Measurements from ENCODE around the gene ZNF423. TPM values are rescaled to one million over a fixed set of nuclear protein-coding genes. Genes with fewer than 3 reads are reported as not detected.
"Not testable (repeated sequence)": the region's sequence is repeated elsewhere in the genome, so short reads cannot be mapped to it uniquely, and the experiment has no call there.

Gene ZNF423
- total RNA-seq, 1 donor from 2014 or later: 11.9 TPM

- H3K9me3 ChIP-seq: no peaks in the 10 kb centered on the region
- no peaks in the 10 kb centered on the region for H3K36me3 ChIP-seq
- H3K27ac ChIP-seq: no peak overlapping the region
- no peaks in the 10 kb centered on the region for H3K27me3 ChIP-seq
- H3K4me1 ChIP-seq: no peaks in the 10 kb centered on the region
- H3K4me3 ChIP-seq: no peak overlapping the region
- peak; percentile 58 for DNase-seq
- TF ChIP-seq CTCF (IDR thresholded peaks at IDR 0.05): no peak
- intact Hi-C loops (cut with DNase I): no loop called here
- ATAC-seq: no peak
Measured at GRCh38 chr16:49514073-49514980, 341.6 kb downstream of the ZNF423 start.

DNA sequence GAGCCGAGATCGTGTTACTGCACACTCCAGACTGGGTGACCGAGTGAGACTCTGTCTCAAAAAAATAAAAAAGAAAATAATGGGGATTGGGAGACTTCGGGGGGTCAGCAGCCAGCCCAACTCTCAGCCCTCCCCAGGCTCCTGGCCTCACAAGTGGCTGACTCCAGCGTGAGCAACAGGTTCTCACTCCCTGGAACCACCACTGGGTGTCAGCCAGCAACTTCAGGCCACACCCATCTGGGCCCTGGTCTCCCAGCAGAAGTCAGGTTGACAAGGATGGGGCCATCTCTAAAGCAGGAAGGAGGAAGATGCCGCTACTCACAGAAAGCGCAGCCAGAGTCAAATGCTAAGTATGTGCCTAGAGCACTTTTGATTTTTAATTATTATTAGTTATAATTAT lies 342.9 kb downstream of the ZNF423 start:
- peak; percentile 6 for DNase-seq
- ATAC-seq: no peak
- H3K36me3 ChIP-seq: no peaks in the 10 kb centered on the region
- TF ChIP-seq CTCF (IDR thresholded peaks at IDR 0.05): no peak
- H3K4me3 ChIP-seq: no peak overlapping the region
- no peaks in the 10 kb centered on the region for H3K9me3 ChIP-seq
- H3K27ac ChIP-seq: no peak overlapping the region
- no peaks in the 10 kb centered on the region for H3K4me1 ChIP-seq
- intact Hi-C loops (cut with DNase I): no loop called here
- H3K27me3 ChIP-seq: no peaks in the 10 kb centered on the region

DNA sequence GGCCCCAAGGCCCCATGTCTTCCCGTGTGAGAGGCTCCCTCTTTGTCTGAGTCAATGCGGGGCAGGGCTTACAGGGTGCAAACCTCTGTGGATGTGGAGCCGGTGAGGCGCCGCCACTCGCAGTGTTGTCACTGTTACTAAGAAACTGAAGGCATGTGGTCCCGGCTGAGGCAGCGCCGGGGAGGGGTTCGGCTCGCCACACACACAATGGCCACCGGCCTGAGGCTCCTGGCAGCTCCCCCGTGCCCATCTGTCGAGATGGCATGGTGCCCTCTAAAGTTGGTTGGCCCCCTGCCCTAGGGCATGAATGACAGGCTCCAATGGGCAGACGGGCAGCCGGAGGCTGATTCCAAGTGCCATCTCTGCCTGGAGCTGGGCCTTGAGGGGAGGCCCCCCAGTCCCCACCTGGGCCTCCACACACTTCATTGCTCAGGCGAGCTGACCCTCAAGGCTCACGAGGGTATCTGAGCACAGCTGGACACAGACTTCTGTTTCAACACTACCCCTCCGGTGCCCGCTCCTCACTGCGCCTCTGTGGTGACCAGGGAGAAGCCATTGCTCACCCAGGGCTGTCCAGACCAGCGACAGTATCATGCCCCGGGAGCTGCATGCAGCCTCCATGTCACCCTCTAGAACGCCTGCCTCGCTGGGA lies 345.1 kb downstream of the ZNF423 start:
- intact Hi-C loops (cut with DNase I): no loop called here
- Histone ChIP-seq H3K4me3 (no peak overlapping the region), H3K36me3 (no peaks in the 10 kb centered on the region), H3K27me3 (no peaks in the 10 kb centered on the region), H3K27ac (no peak overlapping the region), H3K4me1 (no peaks in the 10 kb centered on the region), H3K9me3 (no peaks in the 10 kb centered on the region)
- peak; percentile 37 for DNase-seq
- TF ChIP-seq CTCF (IDR thresholded peaks at IDR 0.05): no peak
- ATAC-seq: no peak

DNA sequence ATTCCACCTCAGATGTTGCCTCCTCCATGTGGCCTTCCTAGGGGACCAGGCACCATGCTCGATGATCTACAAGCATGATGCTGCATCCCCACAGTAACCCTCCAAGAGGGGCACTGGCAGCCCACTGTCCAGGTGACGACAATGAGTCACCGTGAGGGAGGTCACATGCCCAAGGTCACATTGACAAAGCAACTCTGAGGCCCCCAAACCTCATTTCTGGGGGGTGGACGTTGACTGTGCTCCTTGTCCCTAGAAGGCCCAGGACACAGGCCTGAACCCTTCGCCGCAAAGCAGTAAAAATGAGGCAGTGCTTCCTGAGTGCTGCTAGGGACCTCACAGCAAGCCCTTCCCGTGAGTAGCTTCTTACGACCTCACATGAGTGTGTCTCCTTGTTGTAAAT lies 345.8 kb downstream of the ZNF423 start:
- H3K9me3 ChIP-seq: no peaks in the 10 kb centered on the region
- H3K4me1 ChIP-seq: no peaks in the 10 kb centered on the region
- intact Hi-C loops (cut with DNase I): no loop called here
- H3K4me3 ChIP-seq: no peak overlapping the region
- H3K27ac ChIP-seq: no peak overlapping the region
- no peak for TF ChIP-seq CTCF (IDR thresholded peaks at IDR 0.05)
- no peaks in the 10 kb centered on the region for H3K27me3 ChIP-seq
- peak; percentile 35 for DNase-seq
- no peaks in the 10 kb centered on the region for H3K36me3 ChIP-seq
- ATAC-seq: no peak

- H3K27ac ChIP-seq; DNase-seq; H3K27me3 ChIP-seq; H3K4me3 ChIP-seq; H3K9me3 ChIP-seq; ATAC-seq; intact Hi-C loops (cut with DNase I); H3K4me1 ChIP-seq; H3K36me3 ChIP-seq: not testable (repeated sequence)
Measured at GRCh38 chr16:49506058-49507013, 349.6 kb downstream of the ZNF423 start.
